Measurements from ENCODE around the gene PSORS1C2.

Gene PSORS1C2

GRCh38 chr6:31111712-31112111 lies 27.2 kb downstream of the PSORS1C2 start:
- Histone ChIP-seq H3K4me3 (no peak overlapping the region), H3K4me1 (peaks cover 0 to 33% (median 25%) of the 10 kb centered on the region in 4 donors), H3K9me3 (no peaks in the 10 kb centered on the region), H3K27me3 (peaks cover 0 to 7% of the 10 kb centered on the region in 2 donors), H3K36me3 (no peaks in the 10 kb centered on the region), H3K27ac (no peak overlapping the region)
- DNase-seq: no peak
- intact Hi-C loops (cut with DNase I; ENCODE audit: low total_unique reads): no loop called here
- TF ChIP-seq CTCF (IDR thresholded peaks at IDR 0.05): no peak

- Histone ChIP-seq H3K4me1 (peaks cover 0 to 26% (median 18%) of the 10 kb centered on the region in 4 donors), H3K9me3 (no peaks in the 10 kb centered on the region), H3K36me3 (no peaks in the 10 kb centered on the region), H3K27ac (no peak overlapping the region), H3K4me3 (no peak overlapping the region), H3K27me3 (peaks cover 0 to 7% of the 10 kb centered on the region in 2 donors)
- TF ChIP-seq CTCF (IDR thresholded peaks at IDR 0.05): no peak
- no peak for DNase-seq
- intact Hi-C loops (cut with DNase I; ENCODE audit: low total_unique reads): no loop called here
Measured at GRCh38 chr6:31110825-31111582, 27.9 kb downstream of the PSORS1C2 start.

GRCh38 chr6:31107052-31107451 lies 31.8 kb downstream of the PSORS1C2 start:
- no peak overlapping the region for H3K27ac ChIP-seq
- no peak overlapping the region for H3K4me3 ChIP-seq
- peaks cover 0 to 27% of the 10 kb centered on the region in 2 donors for H3K27me3 ChIP-seq
- no peaks in the 10 kb centered on the region for H3K36me3 ChIP-seq
- no peak for TF ChIP-seq CTCF (IDR thresholded peaks at IDR 0.05)
- H3K4me1 ChIP-seq: no peaks in the 10 kb centered on the region
- H3K9me3 ChIP-seq: no peaks in the 10 kb centered on the region
- DNase-seq: no peak
- intact Hi-C loops (cut with DNase I; ENCODE audit: low total_unique reads): no loop called here

GRCh38 chr6:31103136-31103535 lies 35.7 kb downstream of the PSORS1C2 start:
- TF ChIP-seq CTCF (IDR thresholded peaks at IDR 0.05): no peak

GRCh38 chr6:31098449-31098938 lies 40.4 kb downstream of the PSORS1C2 start:
- Histone ChIP-seq H3K9me3 (no peaks in the 10 kb centered on the region), H3K4me3 (no peak overlapping the region), H3K36me3 (no peaks in the 10 kb centered on the region), H3K27ac (no peak overlapping the region), H3K4me1 (no peaks in the 10 kb centered on the region), H3K27me3 (peaks cover 0 to 14% of the 10 kb centered on the region in 2 donors)
- TF ChIP-seq CTCF (IDR thresholded peaks at IDR 0.05): no peak
- no peak for DNase-seq
- intact Hi-C loops (cut with DNase I; ENCODE audit: low total_unique reads): no loop called here

More at GRCh38 chr6:31103136-31103535, 35.7 kb downstream of the PSORS1C2 start:
- Histone ChIP-seq H3K27ac (no peak overlapping the region), H3K4me1 (no peaks in the 10 kb centered on the region), H3K36me3 (no peaks in the 10 kb centered on the region), H3K27me3 (peaks cover 0 to 23% of the 10 kb centered on the region in 2 donors), H3K4me3 (no peak overlapping the region), H3K9me3 (no peaks in the 10 kb centered on the region)
- no peak for DNase-seq
- intact Hi-C loops (cut with DNase I; ENCODE audit: low total_unique reads): no loop called here

Measured in tibial artery (tissue), 4 donors.